GM10847 (cell line): ENCODE results near the gene CAV2.

ENCODE experiments used
- POLR2A ChIP-seq: IDR thresholded peaks from 2 replicates; pipeline ENCODE4 v1.6.1; 2011; ENCODE audit not compliant: insufficient read length; ENCODE audit errors: extremely low read depth

The CAV2 gene

DNA sequence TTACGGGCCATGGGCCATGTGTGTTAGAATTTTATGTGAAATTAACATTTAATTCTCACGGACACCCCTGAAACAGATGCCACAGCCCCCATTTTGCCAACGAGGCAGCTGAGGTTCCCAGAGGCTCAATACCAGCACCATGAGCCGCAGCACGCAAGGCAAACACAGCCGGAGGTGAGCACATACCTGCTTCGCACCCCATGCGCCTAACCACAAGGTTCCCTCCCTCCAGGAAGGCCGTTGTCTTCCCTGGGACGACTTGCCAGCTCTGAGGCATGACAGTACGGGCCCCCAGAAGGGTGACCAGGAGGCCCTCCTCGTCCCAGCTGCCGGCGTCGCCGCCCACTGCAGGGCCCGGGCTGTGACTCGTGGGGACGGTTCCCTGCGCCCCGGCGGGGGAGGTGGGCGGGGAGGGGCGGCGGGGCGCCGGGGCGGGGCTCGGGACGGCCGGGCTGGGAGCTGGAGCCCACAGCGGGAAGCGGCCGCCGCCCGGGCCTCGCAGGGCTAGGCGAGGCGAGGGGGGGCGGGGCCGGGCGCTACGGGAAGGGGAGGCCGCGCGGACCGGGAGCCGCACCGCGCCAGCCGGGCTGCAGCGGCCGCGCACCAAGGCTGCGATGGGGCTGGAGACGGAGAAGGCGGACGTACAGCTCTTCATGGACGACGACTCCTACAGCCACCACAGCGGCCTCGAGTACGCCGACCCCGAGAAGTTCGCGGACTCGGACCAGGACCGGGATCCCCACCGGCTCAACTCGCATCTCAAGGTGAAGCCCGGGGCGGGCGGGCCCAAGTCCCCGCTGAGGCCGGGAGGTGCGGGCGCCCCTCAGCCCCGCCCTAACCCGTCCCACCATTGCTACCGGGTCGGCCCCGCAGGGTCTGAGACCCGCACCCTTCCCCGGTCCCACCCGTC is at the start of gene CAV2:
CAV2 (plus strand) TSS at position 571 of the 910 bp plus-strand sequence; CDS start at position 615, 44 bp downstream.
- no peak for TF ChIP-seq POLR2A

GRCh38 chr7:116449950-116450349 is 49.6 kb upstream of the CAV2 start:
- TF ChIP-seq POLR2A: no peak

DNA sequence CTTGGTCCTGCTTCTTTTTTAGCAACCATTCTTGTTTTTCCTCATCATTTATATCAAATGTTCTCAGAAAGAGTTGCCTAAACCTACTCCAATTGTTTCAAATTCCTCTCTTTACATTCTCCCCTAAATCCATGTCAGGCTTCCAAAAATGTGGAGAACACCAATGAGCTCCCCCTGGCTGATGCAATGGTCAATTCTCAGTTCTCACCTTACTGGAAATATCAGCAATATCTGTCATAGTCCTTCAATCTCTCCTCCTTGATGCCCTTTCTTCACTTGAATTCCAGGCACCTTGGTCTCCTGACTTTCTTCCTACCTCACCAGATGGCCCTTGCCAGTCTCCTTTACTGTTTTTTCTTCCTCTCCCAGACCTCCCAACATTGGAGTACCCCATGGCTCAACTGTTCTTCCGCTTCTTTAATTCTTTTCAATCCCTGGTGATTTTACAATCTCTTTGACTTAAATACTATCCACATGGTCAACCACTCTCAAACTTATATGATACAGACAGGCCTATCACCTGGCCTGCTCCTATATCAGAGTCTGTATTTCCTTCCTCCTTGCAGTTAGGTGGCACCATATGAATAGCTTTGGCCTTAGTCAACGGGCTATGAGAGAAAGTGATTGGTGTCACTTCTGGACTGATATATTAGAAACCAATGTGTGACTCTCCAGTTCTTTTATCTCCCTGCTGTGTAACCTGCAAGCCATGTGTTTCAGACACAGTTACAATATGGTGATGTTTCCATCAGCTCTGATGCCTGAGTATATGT is 47.4 kb upstream of the CAV2 start:
- TF ChIP-seq POLR2A: no peak

DNA sequence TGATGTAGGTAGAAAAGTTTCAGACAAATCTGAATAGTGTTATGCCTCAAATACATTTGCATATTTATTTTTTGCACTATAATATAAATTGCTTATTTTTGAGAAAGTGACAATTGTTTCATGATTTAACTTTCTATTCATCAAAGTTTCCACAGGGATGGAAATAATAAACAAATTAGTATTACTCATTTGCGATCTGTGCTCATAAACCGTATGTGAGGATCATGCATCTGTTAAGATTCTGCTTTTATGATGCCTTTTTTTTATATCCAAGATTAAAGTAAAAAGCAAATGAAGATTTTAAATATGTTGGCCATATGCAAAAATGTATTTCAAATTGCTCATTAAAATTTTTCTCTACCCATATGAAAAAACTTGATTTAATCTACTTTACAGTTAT is 45.2 kb upstream of the CAV2 start:
- TF ChIP-seq POLR2A: no peak

- no peak for TF ChIP-seq POLR2A
Observed at GRCh38 chr7:116455009-116455408, 44.5 kb upstream of the CAV2 start.

DNA sequence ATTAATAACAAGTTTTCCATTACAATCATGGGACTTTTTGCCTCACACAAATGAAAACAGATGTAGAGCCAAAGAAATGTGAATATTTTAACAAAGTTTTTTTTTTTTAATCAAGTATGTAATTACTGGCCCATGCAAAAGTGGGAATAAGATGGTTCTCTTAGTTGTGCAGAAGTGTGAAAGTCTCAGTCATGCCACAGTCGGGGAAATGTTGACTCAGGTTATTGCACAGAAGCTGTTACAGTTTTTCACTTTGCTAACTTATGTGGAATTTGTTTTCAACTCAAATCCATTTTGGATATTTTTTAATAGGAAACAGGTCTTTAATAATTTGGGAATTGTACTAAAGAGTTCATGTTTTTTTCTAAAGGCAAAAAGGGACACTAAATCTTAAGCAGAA is 44.0 kb upstream of the CAV2 start:
- TF ChIP-seq POLR2A: no peak

GRCh38 chr7:116461500-116461899 is 38.0 kb upstream of the CAV2 start:
- no peak for TF ChIP-seq POLR2A

DNA sequence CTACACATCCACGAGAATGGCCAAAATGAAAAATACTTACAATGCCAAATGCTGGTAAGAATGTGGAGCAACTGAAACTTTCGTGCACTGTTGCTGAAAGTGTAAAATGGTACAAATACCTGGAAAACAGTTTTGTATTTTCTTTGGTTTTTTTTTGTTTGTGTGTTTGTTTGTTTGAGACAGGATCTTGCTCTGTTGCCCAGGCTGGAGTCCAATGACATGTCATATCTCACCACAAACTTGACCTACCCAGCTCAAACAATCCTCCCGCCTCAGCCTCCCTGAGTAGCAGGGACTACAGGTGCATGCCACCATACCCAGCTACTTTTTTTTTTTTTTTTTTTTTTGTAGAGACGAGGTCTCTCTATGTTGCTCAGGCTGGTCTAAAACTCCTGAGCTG is 35.6 kb upstream of the CAV2 start:
- no peak for TF ChIP-seq POLR2A

- TF ChIP-seq POLR2A: no peak
Observed at GRCh38 chr7:116464375-116464774, 35.2 kb upstream of the CAV2 start.

DNA sequence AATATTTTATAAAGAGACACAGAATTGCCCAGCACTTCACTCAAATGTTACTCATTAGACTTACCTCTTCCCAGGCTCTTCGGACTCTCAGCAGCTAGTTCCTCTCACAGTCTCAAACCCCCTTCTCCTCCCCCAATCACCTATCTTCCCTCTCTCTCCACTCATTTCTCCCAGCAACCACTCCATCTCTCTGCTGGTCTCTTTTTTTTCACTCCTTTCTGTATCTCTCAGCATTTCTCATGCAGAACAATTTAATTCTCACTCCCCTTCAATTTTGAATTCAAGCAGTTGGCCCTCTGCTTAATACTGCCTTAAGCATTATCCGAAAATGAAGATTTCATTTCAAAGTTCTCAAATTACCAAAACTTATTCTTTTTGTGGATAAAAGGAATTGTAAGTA is 34.4 kb upstream of the CAV2 start:
- TF ChIP-seq POLR2A: no peak

DNA sequence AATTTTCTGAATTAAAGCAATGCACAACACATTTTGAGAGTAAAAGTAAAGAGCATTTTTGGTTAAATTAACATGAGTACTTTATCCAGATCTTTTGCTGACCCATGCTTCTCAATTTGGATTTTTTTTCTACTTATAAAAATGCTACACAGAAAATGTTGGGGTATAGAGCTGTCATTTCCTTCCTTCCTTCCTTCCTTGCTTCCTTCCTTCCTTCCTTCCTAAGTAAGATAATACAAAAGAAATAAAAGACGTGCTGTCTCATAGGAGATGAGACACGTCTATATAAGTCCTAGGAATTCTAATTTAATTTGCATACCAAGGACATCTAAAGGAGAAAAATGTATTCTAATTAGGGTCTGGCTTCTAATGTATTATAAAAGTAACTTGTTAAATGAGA is 31.0 kb upstream of the CAV2 start:
- no peak for TF ChIP-seq POLR2A

GRCh38 chr7:116477625-116478024 is 21.9 kb upstream of the CAV2 start:
- TF ChIP-seq POLR2A: no peak

DNA sequence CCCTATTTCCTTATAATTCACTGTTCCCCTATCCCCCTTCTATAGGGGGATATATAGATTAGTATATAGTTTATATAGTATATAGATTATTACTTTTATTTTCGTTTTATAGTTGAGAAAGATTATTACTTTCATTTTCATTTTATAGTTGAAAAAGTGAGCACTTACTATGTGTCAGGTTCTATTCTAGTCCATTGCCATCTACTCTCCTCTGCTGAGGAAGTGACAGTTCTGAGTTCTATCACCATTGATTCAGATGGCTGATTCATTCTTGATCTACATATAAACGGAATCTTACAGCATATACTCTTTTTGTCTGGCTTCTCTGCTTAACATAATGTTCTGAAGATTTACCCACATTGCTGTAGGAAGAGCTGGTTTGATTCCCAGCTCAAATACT is 20.7 kb upstream of the CAV2 start:
- TF ChIP-seq POLR2A: no peak

- TF ChIP-seq POLR2A: no peak
Observed at GRCh38 chr7:116483271-116483942, 16.1 kb upstream of the CAV2 start.

DNA sequence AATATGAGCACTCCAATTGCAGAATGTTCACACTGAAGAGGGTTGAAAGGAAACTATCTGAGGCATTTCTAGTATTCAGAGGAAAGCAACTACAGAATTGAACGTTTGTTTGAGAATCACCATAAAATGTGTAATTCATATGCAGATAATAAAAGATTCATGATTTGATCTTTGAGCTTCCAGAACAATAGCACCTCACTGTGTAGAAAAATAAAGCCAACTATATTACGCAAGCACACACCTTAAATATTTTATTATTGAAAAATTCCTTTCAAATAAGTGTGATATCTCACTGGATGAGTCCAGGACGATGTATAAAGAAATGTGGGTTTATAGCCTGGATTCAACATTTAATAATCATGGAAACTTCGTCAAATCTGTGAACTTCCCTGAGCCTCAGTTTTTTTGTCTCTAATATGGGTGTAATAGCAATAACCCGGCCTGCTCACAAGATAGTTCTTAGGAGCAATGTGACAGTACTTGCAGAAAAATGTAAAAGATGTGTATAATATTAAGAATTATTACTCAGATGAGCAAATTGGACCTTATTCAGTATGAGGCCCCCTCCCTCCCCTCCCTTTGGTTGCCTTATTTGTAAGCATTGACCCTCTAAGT is 11.5 kb upstream of the CAV2 start:
- no peak for TF ChIP-seq POLR2A
